ENCODE data around the gene SYNPO2.

Gene SYNPO2

GRCh38 chr4:119100655-119101054 is 212.0 kb downstream of the SYNPO2 start:
- Histone ChIP-seq H3F3A (ENCODE audit: insufficient read depth) (no peaks in the 10 kb centered on the region), H3K36me3 (ENCODE audit: low read length) (no peaks in the 10 kb centered on the region), H3K4me2 (ENCODE audit: low read depth, low read length, poor library complexity, severe bottlenecking) (no peak overlapping the region), H3K27me3 (ENCODE audit: low read length) (no peaks in the 10 kb centered on the region), H3K9me2 (replicated peaks; ENCODE audit: insufficient read depth, low read length) (no peaks in the 10 kb centered on the region), H3K27ac (ENCODE audit: low read depth, low read length) (no peak overlapping the region), H3K4me3 (ENCODE audit: insufficient read depth, low read length, poor library complexity, severe bottlenecking) (no peak overlapping the region), H4K20me1 (ENCODE audit: low read depth, low read length) (no peaks in the 10 kb centered on the region), H3K9ac (ENCODE audit: low read length) (no peak overlapping the region), H3K9me3 (ENCODE audit: insufficient read depth, low read length) (no peaks in the 10 kb centered on the region), H3K79me2 (ENCODE audit: insufficient read depth, low read length) (no peaks in the 10 kb centered on the region), H2AFZ (ENCODE audit: low read depth, low read length, severe bottlenecking) (no peak overlapping the region)
- TF ChIP-seq, protein P1, sequence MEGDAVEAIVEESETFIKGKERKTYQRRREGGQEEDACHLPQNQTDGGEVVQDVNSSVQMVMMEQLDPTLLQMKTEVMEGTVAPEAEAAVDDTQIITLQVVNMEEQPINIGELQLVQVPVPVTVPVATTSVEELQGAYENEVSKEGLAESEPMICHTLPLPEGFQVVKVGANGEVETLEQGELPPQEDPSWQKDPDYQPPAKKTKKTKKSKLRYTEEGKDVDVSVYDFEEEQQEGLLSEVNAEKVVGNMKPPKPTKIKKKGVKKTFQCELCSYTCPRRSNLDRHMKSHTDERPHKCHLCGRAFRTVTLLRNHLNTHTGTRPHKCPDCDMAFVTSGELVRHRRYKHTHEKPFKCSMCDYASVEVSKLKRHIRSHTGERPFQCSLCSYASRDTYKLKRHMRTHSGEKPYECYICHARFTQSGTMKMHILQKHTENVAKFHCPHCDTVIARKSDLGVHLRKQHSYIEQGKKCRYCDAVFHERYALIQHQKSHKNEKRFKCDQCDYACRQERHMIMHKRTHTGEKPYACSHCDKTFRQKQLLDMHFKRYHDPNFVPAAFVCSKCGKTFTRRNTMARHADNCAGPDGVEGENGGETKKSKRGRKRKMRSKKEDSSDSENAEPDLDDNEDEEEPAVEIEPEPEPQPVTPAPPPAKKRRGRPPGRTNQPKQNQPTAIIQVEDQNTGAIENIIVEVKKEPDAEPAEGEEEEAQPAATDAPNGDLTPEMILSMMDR (IDR thresholded peaks at IDR 0.05; ENCODE audit: insufficient read depth, low read length, poor library complexity, severe bottlenecking): no peak
- no peak for TF ChIP-seq EZH2phosphoT487 (conservative IDR thresholded peaks at IDR 0.05; ENCODE audit: low read length)

DNA sequence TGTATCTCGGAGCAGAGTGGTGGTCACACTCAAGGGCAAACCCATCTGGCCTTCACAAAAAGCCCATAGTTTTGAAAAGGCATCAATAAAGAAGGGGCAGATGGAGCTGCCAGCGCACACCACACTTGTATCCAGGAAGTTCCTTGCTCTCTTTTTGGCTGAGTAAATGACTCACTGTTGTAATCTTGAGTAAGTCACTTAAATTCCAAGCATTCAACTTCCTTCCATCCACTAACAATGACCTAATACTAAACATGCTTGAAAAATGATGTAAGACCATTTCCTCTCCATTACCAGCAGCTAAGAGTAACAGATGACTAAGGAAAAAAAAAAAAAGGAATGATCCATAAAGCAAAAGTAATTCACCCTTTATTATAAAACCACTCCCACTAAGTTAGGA is 214.6 kb downstream of the SYNPO2 start:
- H3K27me3 ChIP-seq (ENCODE audit: low read length): no peaks in the 10 kb centered on the region
- no peak overlapping the region for H3K9ac ChIP-seq (ENCODE audit: low read length)
- H3K9me3 ChIP-seq (ENCODE audit: insufficient read depth, low read length): no peaks in the 10 kb centered on the region
- H3K4me2 ChIP-seq (ENCODE audit: low read depth, low read length, poor library complexity, severe bottlenecking): no peak overlapping the region
- H4K20me1 ChIP-seq (ENCODE audit: low read depth, low read length): no peaks in the 10 kb centered on the region
- no peaks in the 10 kb centered on the region for H3F3A ChIP-seq (ENCODE audit: insufficient read depth)
- H2AFZ ChIP-seq (ENCODE audit: low read depth, low read length, severe bottlenecking): no peak overlapping the region
- H3K79me2 ChIP-seq (ENCODE audit: insufficient read depth, low read length): no peaks in the 10 kb centered on the region
- no peaks in the 10 kb centered on the region for H3K36me3 ChIP-seq (ENCODE audit: low read length)
- no peak overlapping the region for H3K4me3 ChIP-seq (ENCODE audit: insufficient read depth, low read length, poor library complexity, severe bottlenecking)
- no peaks in the 10 kb centered on the region for H3K9me2 ChIP-seq (replicated peaks; ENCODE audit: insufficient read depth, low read length)
- TF ChIP-seq EZH2phosphoT487 (conservative IDR thresholded peaks at IDR 0.05; ENCODE audit: low read length): no peak
- TF ChIP-seq, protein P1 (IDR thresholded peaks at IDR 0.05; ENCODE audit: insufficient read depth, low read length, poor library complexity, severe bottlenecking): no peak
- H3K27ac ChIP-seq (ENCODE audit: low read depth, low read length): no peak overlapping the region

DNA sequence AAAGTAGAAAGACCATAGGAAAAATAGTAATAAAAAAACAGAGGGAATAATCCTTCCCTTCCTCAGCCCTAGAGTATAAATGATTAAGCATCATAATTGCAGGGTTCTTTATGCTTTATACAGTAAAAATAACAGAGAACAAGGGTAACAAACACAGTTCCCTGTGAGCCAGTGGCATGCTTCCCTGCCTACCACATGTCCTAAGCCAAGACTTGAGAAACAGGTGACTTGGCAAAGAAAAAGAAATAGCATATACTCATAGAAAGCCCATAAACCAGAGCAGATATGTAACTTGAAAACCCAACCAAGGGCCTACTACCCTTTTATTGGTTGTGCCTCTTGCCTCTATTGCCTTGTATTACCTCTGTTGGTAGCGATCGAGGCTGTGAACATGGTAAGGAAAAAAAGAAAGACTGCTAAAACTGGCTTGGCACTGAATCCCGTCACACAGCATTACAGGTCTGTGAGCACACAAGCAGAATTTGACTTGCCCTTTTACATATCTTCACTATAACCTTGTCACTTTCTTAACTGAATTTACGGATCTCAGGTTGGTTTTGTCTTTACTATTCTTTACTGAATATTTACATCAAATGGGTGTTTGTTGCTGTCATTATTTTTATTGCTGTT is 216.1 kb downstream of the SYNPO2 start:
- H3K36me3 ChIP-seq (ENCODE audit: low read length): no peaks in the 10 kb centered on the region
- H3K4me2 ChIP-seq (ENCODE audit: low read depth, low read length, poor library complexity, severe bottlenecking): no peak overlapping the region
- no peak overlapping the region for H3K4me3 ChIP-seq (ENCODE audit: insufficient read depth, low read length, poor library complexity, severe bottlenecking)
- no peaks in the 10 kb centered on the region for H3K9me2 ChIP-seq (replicated peaks; ENCODE audit: insufficient read depth, low read length)
- no peak overlapping the region for H3K27ac ChIP-seq (ENCODE audit: low read depth, low read length)
- H3K9ac ChIP-seq (ENCODE audit: low read length): no peak overlapping the region
- H3K9me3 ChIP-seq (ENCODE audit: insufficient read depth, low read length): no peaks in the 10 kb centered on the region
- no peak overlapping the region for H2AFZ ChIP-seq (ENCODE audit: low read depth, low read length, severe bottlenecking)
- TF ChIP-seq EZH2phosphoT487 (conservative IDR thresholded peaks at IDR 0.05; ENCODE audit: low read length): no peak
- TF ChIP-seq, protein P1 (IDR thresholded peaks at IDR 0.05; ENCODE audit: insufficient read depth, low read length, poor library complexity, severe bottlenecking): no peak
- H3K27me3 ChIP-seq (ENCODE audit: low read length): no peaks in the 10 kb centered on the region
- H3F3A ChIP-seq (ENCODE audit: insufficient read depth): no peaks in the 10 kb centered on the region
- no peaks in the 10 kb centered on the region for H4K20me1 ChIP-seq (ENCODE audit: low read depth, low read length)
- no peaks in the 10 kb centered on the region for H3K79me2 ChIP-seq (ENCODE audit: insufficient read depth, low read length)
